GM21576 (cell line): ENCODE results near the gene LINGO1.

ENCODE experiments used
- ATAC-seq: cut with Tn5 transposase; IDR thresholded peaks from one replicate; pipeline ENCODE4 v1.9.1; 2021; ENCODE audit warnings: mild to moderate bottlenecking, moderate library complexity; ENCODE audit not compliant: unreplicated experiment

LINGO1 gene

DNA sequence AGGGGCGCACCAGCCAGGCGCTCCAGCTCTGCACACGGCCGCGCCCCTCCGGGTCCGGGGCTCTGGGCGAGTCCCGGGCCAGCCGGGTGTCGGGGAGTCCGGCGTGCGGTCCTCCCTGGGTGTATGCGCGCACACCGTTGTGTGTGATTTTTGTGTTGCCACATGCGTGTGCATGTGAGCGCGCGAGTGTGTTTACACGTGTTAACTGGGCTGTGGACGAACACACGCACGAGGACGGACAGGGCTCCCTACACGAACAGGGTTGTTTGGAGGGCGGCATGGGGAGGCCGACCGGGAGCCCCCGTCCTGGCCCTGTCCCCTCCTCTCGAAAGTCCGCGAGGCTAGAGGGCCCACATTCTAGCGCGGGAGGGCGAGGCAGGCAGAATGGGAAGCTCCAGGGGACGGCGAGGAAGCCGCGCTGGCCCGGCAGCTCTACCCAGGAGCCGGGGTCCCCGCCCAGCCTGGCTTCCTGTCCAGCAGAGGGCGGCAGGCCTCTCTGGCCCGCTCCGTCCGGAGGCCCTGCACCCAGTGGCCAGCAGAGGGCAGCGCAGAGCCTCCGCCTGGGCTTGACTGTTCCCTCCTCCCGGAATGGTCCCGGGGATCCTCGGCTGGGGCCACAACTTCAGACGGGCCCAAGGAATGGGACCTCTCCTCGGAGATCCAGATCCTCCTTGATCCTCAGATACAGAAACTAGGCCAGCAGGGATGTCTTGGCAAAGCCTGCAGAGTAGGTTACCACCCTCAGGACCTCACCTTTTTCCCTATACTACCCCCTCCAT is 611 bp upstream of the LINGO1 start:
- ATAC-seq: peak; percentile 75

GRCh38 chr15:77631745-77632533 is 773 bp downstream of the LINGO1 start:
- no peak for ATAC-seq

DNA sequence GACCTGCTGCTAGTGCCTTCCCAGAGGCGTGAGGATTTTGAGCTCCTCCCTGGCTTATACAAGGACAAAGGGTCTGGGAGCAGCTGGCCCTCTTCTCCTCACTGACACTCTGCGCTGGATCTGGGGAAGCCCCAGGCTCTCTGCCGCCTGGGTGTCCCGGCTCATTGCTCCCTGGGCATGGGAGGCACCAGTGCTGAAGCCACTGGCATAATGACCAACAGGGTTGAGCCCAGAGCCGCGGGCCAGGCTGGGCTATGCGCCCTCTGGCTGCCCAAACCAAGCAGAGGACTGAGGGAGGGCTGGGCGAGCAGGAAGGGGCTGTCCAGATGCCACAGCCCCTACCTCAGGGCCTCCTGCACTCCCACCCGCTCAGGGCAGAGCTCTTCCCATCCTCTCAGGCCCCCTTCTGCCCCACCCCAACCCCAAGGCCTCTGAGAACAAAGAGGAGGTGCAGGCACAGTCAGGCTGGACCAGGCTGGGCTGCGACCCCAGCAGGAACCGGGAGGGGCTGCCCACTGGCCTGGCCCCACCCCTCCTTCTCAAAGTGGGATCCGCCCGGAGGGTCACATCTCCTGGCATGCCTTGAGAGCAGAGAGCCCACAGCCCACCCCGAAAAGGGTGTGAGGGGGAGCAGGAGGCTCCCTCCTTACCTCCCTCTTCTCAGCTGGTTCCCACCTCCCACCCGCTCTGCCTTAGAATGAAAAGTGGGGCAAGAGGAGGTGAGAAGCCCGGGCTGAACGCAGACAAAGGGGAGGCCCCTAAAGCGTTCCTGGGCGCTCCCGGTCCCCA is 1.6 kb downstream of the LINGO1 start:
- ATAC-seq: no peak

- no peak for ATAC-seq
Observed at GRCh38 chr15:77630056-77630455, 2.7 kb downstream of the LINGO1 start.

GRCh38 chr15:77629070-77630030 is 3.4 kb downstream of the LINGO1 start:
- no peak for ATAC-seq

DNA sequence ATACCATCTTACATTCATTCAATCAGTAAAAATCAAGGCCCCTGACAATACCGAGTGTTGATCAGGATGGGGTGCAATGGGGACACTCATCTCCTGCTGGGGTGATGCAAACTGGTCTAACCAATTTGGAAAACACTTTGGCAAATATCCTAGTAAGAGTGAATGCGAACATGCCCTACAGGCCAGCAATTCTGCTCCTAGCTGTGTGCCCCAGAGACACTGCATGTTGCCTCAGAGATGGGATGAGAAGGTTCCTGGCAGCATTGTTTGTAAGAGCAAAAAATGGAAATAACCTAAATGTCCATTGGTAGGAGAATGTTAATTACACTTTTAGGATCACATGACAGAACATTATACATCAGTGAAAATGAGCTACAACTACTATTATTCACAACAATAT is 4.7 kb downstream of the LINGO1 start:
- ATAC-seq: no peak

GRCh38 chr15:77627581-77627980 is 5.1 kb downstream of the LINGO1 start:
- ATAC-seq: no peak

DNA sequence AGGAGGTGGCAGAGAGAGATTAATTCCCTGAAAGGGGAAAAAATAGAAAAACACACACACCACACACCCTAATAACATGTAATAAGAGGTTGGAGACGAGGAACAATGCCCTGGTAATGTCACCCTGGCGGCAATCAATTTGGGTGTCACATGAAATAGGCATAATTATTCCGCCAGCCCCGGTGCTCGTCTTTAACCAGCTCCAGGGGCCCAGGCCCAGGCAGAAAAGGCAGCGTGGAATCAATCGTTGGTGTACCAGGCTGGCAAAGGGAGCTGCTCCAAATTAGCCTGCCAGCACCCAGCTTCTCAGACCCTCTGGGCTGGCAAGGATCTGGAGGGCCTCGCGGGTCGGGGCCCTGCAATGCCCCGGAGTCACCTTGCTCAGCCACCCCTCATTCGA is 5.6 kb downstream of the LINGO1 start:
- ATAC-seq: no peak

- ATAC-seq: no peak
Observed at GRCh38 chr15:77626002-77626401, 6.7 kb downstream of the LINGO1 start.

GRCh38 chr15:77625376-77625775 is 7.3 kb downstream of the LINGO1 start:
- no peak for ATAC-seq

GRCh38 chr15:77624868-77625267 is 7.8 kb downstream of the LINGO1 start:
- ATAC-seq: no peak

DNA sequence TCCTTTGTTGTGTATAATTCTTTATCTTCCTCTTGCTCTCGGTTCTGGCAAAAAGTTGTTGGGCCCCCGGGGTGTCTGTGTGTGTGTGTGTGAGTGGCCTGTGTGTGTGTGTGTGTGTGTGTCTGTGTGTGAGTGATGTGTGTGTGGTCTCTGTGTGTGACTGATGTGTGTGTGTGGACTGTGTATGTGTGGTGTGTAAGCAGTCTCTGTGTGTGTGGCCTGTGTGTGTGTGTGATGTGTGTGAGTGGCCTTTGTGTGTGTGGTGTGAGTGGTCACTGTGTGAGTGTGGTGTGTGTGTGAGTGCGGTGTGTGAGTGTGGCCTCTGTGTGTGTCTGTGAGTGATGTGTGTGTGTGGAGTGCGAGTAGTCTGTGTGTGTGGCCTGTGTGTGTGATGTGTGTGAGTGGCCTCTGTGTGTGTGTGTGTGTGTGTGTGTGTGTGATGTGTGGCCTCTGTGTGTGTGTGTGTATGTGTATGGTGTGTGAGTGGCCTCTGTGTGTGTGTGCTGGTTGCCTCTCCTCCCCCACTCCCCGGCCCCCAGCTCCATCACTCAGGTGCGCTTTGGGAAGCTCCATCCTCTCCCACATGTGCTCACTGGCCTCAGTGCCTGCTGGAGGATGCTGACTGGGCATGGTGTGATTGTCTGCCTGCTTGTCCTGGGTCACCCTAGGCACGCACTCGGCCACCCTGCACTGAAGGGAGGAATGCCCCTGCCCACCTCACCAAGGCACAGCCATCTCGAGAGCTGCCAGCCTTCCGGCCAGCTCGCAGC is 8.8 kb downstream of the LINGO1 start:
- ATAC-seq: no peak

- ATAC-seq: no peak
Observed at GRCh38 chr15:77622934-77623754, 9.6 kb downstream of the LINGO1 start.

DNA sequence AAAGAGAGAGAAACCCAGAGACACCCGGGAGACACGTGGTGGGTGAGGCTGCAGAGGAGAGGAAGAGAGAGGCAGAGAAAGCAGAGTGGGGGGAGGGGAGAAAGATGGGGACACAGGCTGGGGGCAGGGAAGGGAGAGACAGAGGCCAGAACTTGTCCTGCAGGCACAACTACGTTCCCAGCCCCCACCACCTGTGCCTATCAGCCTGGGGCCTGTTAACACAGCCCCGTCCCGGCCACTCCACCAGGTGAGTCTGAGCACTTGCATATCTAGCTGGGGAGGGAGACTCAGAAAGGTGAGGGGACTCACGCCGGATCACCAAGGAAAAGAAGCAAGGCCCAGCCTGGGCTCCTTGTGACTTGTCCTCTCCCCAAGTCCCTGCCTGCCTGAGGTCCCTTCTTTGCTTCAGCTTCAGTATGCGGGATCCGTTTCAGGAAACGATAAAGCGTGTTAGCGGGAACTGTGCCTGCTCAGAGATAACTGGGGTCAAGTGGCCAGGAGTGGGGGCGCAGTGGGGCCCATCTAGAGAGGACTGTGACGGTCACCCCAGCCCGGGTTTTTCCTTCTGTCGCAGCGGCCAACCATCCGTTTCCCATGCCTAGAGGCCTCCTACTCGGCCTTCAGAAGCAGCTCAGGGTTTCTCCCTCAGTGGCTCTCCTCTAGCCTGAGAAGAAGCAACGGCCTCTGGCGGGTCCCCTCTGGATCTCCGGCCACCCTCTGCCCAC is 10.3 kb downstream of the LINGO1 start:
- ATAC-seq: no peak

GRCh38 chr15:77621847-77622208 is 10.9 kb downstream of the LINGO1 start:
- no peak for ATAC-seq

DNA sequence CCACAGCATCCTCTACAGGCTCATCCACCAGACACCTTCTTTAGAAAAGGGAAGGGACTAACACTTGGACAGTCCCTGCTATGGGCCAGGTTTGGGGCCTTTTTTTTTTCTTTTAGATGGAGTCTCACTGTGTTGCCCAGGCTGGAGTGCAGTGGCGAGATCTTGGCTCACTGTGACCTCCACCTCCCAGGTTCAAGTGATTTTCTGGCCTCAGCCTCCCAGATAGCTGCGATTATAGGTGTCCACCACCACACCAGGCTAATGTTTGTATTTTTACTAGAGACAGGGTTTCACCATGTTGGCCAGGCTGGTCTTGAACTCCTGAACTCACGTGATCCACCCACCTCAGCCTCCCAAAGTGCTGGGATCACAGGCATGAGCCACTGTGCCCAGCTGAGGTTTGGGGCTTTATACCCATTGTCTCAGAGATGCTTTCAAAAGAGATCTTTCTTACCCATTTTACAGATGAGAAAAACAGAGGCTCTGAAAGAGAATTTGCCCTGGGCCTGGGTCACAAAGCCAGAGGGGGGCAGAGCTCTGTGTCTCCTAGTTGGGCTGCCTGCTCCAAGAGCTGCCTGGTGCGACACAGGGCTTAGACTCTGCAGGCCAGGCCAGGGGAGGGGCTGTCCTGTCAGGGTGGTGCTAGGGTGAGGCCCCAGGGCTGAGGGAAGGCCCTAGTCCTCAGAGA is 11.6 kb downstream of the LINGO1 start:
- no peak for ATAC-seq

DNA sequence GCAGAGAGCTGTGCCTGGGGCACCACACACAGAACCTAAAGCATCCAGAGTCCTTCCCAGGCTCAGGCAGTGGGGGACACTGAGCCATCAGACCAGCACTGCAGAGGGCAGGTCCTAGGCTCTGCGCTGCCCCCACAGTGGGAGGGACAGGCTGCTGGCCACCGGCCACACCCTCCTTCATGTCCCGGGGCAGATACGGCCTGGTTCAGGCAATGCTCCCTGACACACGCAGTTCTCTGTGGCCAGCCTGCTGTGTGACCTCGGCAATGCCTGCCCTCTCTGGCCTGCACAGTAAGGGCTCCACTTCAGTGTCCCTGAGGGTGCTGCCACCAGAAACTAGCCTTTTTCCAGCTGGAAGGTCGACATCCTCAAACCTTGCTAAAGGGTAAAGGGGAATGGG is 12.4 kb downstream of the LINGO1 start:
- ATAC-seq: no peak

DNA sequence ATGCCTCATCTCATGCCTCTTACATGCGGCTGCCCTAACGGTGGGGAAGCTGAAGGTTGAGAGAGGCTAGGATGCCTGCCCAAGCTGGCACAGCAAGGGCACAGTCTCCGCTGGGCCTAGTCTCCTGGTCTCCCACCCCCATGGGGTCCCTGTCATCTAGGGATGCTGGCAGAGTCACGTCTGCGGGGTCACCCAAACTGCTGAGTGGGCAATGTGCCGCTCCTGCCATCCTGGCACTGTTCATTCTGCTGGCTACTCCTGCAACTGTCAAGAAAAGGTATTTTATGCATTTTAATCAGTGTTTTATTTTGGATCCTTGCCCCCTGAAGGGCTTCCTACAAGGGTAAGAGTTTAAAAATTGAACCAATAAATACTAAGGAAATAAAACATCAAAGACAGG is 12.8 kb downstream of the LINGO1 start:
- no peak for ATAC-seq
